RWPE2 (cell line): ENCODE measurements around the gene SLC38A8.

Source experiments
- ATAC-seq: fragments of 200-7000 bp; cut with Tn5 transposase; 3 replicates; pipeline ENCODE4 v1.9.1; 2021; ENCODE audit warnings: low read depth
- DNase-seq: peaks from one replicate; pipeline ENCODE4 v3.0.0-alpha.2; 2020; ENCODE audit warnings: low spot score
- H3K27ac ChIP-seq: fragments of 450-650 bp; 2 replicates; pipeline ENCODE4 v1.5.1; 2017; ENCODE audit warnings: mild to moderate bottlenecking; ENCODE audit not compliant: poor library complexity, severe bottlenecking
- H3K27me3 ChIP-seq: fragments of 250-450 bp; sonication (Bioruptor Pico); 2 replicates; pipeline ENCODE4 v1.5.1; 2021; ENCODE audit warnings: mild to moderate bottlenecking, moderate library complexity; ENCODE audit not compliant: insufficient read depth, poor library complexity, severe bottlenecking
- H3K36me3 ChIP-seq: fragments of 250-450 bp; sonication (Bioruptor Pico); 2 replicates; pipeline ENCODE4 v1.5.1; 2020; ENCODE audit warnings: low read depth, mild to moderate bottlenecking, moderate library complexity
- H3K4me1 ChIP-seq: fragments of 250-450 bp; sonication (Bioruptor Pico); 2 replicates; pipeline ENCODE4 v1.5.1; 2021; ENCODE audit warnings: mild to moderate bottlenecking, moderate library complexity; ENCODE audit not compliant: insufficient read depth, poor library complexity, severe bottlenecking
- H3K4me3 ChIP-seq: fragments of 250-450 bp; sonication (Bioruptor Pico); 2 replicates; pipeline ENCODE4 v1.5.1; 2021; ENCODE audit warnings: mild to moderate bottlenecking, moderate library complexity; ENCODE audit not compliant: severe bottlenecking
- H3K9me3 ChIP-seq: fragments of 250-450 bp; sonication (Bioruptor Pico); 2 replicates; pipeline ENCODE4 v1.5.1; 2021; ENCODE audit warnings: mild to moderate bottlenecking, moderate library complexity; ENCODE audit not compliant: severe bottlenecking
- TF ChIP-seq, protein P1 (sequence below): fragments of 450-650 bp; IDR thresholded peaks from one replicate; pipeline ENCODE4 v1.5.1; 2017; ENCODE audit warnings: mild to moderate bottlenecking, moderate library complexity; ENCODE audit not compliant: poor library complexity, severe bottlenecking

SLC38A8 gene

GRCh38 chr16:84034516-84034915 lies 8.1 kb downstream of the SLC38A8 start:
- Histone ChIP-seq H3K36me3 (no peaks in the 10 kb centered on the region), H3K4me1 (no peaks in the 10 kb centered on the region), H3K4me3 (no peak overlapping the region), H3K27ac (no peak overlapping the region), H3K27me3 (no peaks in the 10 kb centered on the region), H3K9me3 (peaks cover 4% of the 10 kb centered on the region)
- no peak for DNase-seq
- TF ChIP-seq, protein P1, sequence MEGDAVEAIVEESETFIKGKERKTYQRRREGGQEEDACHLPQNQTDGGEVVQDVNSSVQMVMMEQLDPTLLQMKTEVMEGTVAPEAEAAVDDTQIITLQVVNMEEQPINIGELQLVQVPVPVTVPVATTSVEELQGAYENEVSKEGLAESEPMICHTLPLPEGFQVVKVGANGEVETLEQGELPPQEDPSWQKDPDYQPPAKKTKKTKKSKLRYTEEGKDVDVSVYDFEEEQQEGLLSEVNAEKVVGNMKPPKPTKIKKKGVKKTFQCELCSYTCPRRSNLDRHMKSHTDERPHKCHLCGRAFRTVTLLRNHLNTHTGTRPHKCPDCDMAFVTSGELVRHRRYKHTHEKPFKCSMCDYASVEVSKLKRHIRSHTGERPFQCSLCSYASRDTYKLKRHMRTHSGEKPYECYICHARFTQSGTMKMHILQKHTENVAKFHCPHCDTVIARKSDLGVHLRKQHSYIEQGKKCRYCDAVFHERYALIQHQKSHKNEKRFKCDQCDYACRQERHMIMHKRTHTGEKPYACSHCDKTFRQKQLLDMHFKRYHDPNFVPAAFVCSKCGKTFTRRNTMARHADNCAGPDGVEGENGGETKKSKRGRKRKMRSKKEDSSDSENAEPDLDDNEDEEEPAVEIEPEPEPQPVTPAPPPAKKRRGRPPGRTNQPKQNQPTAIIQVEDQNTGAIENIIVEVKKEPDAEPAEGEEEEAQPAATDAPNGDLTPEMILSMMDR: no peak
- ATAC-seq: no peak

GRCh38 chr16:84033251-84034195 lies 9.1 kb downstream of the SLC38A8 start:
- H3K27ac ChIP-seq: no peak overlapping the region
- no peaks in the 10 kb centered on the region for H3K4me1 ChIP-seq
- H3K4me3 ChIP-seq: no peak overlapping the region
- TF ChIP-seq, protein P1: no peak
- peaks cover 4% of the 10 kb centered on the region for H3K9me3 ChIP-seq
- H3K27me3 ChIP-seq: no peaks in the 10 kb centered on the region
- DNase-seq: no peak
- no peak for ATAC-seq
- H3K36me3 ChIP-seq: no peaks in the 10 kb centered on the region

- Histone ChIP-seq H3K9me3 (peaks cover 4% of the 10 kb centered on the region), H3K27me3 (no peaks in the 10 kb centered on the region), H3K27ac (no peak overlapping the region), H3K4me1 (no peaks in the 10 kb centered on the region), H3K36me3 (no peaks in the 10 kb centered on the region), H3K4me3 (no peak overlapping the region)
- no peak for DNase-seq
- ATAC-seq: no peak
- TF ChIP-seq, protein P1: no peak
Measured at GRCh38 chr16:84032458-84033178, 10.0 kb downstream of the SLC38A8 start.

- Histone ChIP-seq H3K4me3 (no peak overlapping the region), H3K36me3 (no peaks in the 10 kb centered on the region), H3K9me3 (peaks cover 4% of the 10 kb centered on the region), H3K4me1 (no peaks in the 10 kb centered on the region), H3K27me3 (no peaks in the 10 kb centered on the region), H3K27ac (no peak overlapping the region)
- DNase-seq (no peak), ATAC-seq (no peak)
- TF ChIP-seq, protein P1: no peak
Measured at GRCh38 chr16:84031556-84031955, 11.0 kb downstream of the SLC38A8 start.
